ENCODE measurements around the gene LCN1. TPM values are rescaled to one million over a fixed set of nuclear protein-coding genes. Genes with fewer than 3 reads are reported as not detected.
"Not testable (repeated sequence)": the region's sequence is repeated elsewhere in the genome, so short reads cannot be mapped to it uniquely, and the experiment has no call there.

Gene LCN1
- total RNA-seq, 1 donor from 2014 or later: not detected

DNA sequence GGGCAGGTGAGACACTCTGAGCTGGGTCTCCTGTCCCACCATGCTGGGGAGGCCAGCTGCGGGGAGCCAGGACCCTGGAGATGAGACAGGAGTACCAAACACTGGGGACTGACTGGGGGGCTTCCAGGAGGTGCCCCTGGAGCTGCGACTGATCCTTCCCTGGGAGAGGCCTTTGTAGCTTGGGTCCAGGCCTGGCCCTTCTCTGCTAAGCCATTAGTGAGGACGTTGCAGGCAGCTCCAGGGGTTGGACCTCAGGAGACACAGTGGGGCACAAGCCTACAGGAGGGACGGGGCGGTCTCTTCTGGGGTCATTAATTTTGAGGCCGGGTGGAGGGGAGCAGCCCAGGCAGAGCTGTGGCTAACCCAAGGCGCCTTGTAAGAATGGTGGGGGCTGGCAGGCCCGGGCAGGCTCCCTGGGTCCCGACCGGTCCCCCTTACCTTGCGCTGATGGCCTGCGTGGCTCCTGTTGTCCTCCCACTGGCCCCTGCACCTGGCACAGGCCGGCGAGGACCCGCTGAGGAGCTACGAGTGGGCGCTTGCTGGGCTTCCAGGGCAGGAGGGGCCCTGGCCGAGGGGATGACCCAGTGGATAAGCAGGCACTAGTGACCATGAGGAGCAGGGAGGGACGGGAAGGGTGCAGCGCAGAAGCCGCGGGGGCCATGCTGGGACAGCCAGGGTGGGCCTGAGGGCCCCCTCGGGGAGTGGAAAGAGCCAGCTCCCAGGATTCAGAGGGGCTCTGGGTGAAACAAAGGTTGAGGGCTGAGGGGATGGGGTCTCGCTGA lies 15.6 kb upstream of the LCN1 start:
- DNase-seq: no peak

DNA sequence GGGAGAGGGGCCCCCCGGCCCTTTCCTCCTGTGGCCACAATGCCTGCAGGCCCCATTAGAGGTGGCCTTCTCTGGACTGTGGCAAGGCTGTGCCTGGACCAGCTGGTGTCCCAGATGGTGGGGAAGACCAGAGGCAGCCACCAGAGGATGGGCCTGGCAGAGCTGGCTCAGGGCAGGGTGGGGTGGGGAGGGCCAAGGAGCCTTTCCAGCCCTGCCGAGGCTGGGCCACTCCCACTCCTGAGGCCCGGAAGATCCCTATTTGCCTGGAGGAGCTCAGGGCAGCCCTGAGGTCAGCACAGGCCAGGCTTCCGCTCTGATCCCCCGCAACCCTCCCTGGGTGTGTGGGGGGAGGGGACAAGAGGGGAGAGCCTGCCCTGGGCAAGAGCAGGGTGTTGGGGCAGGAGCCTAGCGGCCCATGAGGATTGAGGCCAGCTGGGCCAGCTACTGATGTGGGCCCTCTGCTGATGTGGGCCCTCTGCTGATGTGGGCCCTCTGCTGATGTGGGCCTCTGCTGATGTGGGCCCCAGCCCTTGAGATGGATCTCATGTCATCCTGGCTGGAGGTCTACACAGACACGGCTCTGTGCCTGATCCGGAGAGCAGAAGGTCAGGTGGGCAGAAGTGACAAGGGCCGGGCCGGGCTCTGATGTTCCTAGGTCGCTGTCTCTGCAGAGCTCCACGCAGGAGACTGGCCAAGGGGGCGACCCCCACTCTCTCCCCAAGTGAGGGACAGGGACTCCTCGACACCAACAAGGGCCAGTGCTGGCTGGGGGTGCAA lies 14.7 kb upstream of the LCN1 start:
- no peak for DNase-seq

DNA sequence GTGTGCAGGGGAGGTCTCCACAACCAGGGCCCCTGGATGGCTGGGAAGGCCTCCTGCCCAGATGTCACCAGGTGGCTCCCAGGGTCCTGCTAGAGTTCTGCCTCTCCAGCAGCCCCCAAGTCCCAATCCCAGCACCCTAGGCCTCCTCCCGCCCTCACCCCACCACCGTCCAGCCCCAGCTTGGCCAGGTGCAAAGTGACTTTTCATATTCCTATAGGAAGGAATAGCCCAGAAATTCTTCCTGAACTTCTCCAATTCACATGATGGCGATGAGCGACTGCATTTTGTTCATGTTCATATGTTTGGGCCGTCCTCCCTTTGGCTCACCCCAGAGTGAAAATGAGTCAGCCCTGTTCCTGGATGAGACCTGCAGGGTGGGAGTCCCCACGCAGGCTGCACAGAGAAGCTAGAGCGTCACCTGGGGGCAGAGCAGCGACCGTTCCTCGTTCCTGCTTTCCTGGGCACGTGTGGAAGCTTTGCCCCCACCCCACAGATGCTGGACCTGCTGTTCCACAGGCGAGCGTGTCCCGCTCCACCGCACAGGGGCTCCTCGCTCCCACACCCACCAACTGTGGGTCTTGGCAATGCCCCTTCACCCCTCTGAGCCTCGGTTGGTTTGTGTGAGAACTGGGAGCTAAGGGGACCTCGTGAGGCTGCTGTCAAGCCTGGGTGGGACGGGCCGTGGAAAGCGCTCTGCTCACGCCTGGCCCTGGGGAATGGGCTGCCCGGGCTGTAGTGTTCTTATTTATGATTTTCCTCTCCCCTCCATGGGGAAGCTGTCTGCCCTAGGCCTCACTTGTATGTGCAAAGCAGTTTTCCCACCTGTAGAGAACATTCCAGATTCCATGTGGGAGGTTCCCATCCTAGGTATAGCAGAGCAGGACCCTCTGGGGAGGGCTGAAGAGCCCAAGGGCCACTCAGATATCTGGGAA lies 13.9 kb upstream of the LCN1 start:
- no peak for DNase-seq

DNA sequence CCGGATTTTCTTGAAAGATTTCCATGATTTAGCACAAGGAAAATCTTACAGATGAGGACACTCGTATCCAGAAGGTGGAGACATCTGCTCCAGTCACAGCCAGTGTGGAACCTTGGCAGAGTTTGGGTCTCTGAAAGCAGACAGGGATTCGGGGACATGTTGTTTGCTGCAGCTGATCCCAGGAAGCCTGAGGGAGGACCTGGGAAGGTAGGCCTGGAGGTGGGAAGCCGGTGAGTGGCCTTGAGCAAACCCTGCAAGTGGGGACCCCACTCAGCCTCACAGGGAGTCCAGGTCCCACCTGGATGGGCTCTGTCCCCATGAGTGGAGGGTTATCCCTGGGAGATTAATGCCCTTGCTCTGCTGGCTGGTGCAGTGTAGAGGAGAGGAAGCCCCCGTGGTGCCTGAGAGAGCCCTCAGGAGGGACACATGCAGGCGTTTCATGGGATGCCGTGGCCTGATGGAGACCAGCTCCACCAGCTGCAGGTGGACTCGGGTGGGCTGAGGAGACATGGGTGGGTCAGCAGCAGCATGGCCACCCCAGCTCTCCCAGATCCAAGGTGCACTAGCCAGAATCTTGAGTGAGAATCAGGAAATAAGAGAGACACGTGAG lies 12.9 kb upstream of the LCN1 start:
- DNase-seq: no peak

DNA sequence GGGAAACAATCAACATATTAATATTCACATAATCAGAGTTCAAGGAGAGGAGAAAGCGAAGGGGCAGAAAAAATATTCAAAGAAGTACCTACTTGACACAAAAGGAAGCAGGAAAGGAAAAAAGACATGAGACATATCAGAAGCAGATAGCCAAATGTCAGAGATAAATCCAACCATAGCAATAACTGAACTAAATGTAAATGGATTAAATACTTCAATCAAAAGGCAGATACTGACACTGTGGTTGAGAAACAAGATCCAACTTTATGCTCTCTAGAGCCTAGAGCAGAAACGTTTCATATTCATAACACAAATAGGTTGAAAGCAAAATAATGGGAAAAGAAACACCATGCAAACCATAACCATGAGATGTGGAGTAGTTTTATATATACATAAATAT lies 11.8 kb upstream of the LCN1 start:
- no peak for DNase-seq

DNA sequence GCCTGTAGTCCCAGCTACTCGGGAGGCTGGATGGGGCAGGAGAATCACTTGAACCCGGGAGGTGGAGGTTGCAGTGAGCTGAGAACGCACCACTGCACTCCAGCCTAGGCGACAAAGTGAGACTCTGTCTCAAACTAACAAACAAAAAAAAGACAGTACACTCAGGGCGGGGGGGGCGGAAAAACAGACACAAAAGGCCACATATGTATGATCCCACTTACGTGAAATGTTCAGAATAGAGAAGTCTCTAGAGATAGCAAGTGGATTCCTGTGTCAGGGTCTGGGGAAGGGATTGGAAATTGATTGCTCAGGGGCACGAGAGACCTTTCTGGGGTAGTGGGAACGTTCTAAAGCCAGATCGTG lies 9.0 kb upstream of the LCN1 start:
- no peak for DNase-seq

DNA sequence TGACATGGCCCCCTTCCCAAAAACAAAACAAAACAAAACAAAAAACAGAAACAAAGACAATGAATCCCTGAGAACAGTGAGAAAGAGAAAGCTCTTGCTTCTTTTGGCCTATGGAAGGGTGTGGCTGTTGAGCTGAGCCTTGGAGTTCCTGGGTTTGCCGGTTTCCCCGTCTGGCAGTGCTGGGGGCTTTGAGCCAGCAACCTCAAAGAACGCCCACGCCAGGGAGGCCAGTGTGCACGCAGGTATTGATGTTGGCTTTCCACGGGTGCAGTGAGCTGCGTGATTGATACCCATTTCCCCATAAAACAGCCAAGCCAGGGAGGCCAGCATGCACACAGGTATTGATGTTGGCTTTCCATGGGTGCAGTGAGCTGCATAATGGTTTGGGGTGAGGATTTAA lies 8.3 kb upstream of the LCN1 start:
- DNase-seq: no peak

DNA sequence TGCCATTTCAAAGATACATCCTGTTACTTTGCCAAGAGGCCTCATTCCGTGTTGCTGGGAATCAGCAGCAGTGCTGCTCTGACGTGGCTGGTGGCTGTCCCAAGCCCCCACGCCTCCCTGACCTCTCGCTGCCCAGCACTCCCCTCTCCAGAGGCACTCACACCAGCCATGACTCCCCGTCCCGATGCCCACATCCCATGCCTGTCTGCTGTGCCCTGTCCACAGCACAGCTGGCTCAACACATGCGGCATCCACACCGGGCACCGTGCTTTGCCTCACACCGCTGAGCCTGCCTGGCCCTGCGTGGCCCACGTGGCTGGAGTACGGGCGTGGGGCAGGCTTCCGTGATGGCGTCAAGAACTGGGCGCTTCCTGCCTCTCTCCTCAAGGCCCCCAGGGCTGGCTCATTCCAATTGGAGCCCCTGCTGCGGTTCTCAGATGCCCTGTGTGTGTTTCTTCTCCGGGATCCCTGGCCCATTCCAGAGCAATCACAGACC lies 7.8 kb upstream of the LCN1 start:
- no peak for DNase-seq

DNA sequence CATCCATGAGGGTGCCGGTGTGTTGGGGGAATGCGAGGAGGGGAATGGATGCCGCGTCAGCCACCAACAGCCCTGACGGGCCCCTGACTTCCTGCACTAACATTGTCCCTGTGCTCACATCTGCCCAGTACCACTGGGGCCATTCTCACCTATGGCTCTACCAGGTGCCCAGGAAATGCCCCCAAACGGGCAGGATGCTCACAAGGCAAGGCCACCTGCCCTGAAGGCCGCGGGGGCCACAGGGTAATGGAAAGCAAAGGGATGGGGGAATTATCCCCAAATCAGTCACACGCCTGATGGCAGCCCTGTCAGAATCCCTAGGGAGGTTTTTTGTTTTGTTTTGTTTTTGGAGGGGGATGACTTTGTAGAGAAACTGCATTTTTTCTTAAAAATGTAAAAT lies 7.3 kb upstream of the LCN1 start:
- DNase-seq: not testable (repeated sequence)

DNA sequence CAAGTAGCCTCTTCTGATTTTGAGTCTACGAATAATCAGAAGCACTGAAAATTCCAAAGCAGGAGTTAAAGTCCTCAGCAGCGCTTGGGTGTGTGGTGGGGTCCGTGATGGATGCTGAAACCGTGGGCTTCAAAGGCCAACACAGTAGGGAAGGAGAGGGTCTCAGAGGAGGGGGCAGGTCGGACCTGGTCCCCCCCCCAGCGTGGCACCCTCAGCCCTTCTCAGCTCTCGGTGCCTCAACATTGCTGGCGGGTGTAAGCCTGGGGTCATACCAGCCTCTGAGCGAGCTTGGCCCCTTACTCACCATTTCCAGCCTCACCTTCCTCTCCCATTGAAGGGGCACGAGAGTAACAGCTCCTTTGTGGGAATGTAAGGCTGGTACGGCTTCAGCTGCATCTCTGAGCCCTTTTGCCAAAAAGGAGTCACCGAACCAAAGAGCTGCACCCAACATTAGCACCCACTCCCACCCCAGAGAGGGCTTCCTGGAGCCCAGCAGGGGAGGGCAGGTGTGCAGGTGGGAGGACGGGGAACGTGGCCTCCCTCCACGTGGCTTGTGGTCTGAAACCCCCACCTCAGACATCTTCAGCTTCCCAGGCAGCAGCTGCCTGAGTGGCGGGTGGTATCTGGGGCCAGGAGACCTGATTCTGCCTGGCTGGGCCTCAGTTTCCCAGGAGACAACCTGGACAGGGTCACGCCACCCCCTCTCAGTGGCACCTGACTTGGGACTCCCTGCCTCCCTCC lies 6.7 kb upstream of the LCN1 start:
- DNase-seq: no peak

DNA sequence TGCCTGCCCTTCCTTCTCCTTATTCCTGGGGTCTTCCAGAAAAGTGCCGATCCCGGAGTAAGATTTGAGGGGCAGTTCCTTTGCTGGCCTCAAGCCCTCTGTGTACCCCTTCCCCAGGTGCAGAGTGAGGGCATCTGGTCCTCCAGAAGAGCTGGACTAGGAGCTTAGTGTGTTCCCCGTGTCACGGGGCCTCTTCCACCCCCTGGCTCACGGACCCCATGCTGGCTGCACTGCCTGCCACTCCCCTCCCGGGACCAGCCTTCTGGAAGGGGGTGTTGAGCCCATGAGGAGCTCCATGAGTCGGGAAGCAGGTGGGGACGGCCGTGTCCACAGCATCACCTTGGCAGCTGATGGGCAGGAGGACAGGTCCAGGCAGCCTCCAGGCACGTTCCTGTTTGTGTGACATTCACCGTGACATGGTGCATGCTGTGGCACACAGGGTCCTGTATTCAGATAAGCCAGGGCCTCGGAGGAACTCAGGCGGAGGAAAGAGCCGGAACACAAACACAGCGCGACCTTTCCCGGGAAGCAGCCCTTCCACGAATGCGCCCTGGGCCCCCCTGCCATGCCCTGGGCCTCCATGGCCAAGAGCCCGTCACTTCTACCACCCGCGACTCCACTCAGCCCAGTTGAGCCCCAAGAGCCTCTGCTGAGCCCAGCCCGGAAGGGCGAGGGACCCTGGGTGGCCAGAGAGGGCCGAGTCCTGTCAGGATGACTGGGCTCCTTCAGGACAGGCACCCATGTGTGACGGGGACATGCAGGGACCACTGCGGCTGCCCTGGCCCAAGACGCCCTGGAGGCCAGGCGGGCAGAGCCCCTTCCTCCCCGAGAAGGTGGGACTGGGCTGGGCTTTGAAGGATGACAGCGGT lies 5.9 kb upstream of the LCN1 start:
- no peak for DNase-seq

DNA sequence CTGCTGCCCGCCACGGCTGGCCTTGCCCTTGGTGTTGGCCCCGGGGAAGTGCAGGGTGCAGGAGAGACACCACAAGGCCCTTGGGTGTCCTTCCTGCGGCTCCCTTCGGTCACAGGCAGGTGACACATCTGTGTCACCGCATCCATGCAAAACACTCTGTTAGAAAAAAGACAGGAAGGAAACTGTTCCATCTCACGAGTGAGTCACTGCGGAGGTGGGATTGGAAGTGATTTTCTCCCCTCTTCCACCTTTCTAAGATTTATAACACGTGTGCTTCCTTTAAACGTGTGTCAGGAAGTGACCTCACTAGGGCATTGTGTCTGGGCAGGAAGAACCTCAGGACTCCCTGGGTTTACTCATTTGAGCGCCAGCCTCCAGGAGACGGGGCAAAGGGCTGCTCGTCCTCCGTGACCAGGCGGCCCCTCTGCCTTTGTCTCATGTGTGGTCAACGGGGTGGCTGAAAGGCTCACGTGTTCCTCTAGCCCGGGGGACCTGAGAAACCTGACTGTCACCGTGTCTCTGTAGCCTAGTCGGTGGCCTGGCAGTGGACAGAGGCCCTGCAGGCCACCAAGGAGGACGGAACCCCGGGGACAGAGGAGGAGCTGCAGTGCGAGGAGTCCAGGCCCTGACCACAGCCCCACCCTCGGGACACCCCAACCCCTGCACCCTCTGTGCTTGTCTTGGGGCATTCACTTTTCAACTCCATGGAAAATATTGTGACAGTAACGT lies 4.9 kb upstream of the LCN1 start:
- no peak for DNase-seq

DNA sequence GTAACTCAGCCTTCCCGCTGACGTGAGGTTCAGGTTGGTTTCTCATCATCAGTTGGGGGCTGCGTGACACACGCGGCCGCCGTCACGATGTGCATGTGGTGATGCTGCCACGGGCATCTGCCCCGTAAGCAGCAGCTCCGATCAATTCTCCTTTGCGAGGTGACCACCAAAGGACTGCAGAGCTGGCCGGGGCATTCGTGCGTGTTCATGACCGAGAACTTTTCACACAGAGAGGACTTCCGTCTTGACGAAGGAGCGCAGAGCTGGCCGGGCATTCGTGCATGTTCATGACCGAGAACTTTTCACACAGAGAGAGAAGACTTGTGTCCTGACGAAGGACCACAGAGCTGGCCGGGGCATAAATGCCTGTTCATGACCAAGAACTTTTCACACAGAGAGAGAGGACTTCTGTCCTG lies 3.8 kb upstream of the LCN1 start:
- no peak for DNase-seq

DNA sequence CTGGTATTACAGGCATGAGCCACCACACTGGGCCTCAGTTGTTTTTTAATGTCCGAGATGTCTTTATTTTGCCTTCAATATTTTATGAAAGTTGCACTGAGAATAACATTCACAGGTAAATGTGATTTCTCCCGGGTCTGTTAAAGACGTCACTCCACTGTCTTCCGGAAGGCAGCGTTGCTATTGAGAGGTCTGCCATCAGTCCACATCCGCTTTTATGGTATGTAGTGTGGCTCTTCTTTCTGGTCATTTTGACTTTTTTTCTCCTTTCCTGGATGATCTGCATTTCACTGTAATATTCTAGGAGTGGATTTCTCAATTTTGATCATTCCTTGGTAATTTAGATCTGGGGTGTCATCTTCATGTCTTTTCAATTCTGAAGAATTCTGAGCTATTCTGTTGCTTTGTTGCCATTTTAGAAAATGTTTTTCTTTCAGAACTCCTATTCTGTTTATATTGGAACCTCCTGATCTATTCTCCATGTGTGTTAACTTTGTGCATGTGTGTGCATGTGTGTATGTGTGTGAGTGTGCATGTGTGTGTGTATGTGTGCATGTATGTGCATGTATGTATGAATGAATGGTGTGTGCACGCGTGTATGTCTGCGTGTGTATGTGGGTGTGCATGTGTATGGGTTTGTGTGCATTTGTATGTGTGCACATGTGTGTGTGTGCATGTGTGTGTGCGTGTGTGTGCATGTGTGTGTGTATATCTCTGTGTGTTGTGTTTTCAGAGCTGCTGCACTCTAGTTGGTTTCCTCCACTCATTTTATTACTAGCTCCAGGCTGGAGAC lies 1.9 kb upstream of the LCN1 start:
- DNase-seq: no peak

DNA sequence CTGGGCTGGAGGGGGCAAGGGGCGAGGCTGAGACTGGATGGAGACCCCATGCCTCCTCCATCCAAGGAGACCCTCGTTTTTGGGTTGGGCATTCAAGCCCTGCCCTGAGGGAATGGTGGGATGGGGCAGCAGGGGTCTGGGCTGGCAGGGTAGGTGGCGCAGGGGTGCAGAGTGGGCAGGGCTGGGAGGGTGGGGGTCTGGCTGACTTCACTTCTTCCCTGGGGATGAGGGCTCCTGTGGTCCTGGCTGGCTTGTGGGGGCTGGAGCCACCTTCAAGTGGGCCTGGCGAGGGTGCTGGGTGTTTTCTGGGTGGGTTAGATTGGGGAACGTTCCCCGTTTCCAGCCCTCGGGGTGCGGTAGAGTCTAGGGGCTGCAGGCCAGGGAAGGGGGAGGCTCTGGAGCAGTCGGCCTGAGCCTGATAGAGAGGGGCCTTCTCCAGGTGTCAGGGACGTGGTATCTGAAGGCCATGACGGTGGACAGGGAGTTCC lies 412 bp downstream of the LCN1 start:
- no peak for DNase-seq

DNA sequence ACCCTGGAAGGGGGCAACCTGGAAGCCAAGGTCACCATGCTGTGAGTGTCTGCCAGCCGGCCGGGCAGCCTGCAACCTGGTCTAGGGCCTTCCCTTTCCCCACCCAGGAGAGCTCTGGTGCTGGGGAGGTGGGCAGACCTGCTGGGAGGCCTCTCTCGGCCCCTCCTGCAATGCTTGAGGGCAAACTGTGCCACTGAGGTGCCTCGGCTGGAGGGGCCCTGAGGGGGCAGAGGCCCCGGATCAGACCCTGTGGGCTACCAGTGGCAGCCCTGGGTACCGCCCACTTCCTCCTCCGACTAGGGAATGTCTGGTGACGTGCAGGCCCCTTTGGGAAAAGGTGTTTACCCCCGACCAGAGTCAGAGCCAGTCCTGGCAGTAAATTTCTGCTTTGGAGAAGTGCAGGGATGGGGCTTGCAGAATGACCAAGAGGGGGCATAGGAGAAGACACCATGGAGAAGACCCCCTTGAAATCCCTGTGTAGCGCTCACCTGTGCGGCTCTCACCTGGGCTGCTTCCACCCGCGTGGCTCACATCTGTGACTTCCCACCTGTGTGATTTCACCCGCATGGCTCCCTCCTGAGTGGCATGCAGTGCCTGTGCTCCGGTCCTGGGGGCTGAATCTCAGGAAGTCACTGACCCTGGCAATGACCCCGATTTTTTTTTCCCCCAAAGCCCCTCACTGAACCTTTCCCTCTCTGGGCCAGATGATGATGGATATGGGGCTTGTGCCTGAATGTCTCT lies 1.1 kb downstream of the LCN1 start:
- no peak for DNase-seq

DNA sequence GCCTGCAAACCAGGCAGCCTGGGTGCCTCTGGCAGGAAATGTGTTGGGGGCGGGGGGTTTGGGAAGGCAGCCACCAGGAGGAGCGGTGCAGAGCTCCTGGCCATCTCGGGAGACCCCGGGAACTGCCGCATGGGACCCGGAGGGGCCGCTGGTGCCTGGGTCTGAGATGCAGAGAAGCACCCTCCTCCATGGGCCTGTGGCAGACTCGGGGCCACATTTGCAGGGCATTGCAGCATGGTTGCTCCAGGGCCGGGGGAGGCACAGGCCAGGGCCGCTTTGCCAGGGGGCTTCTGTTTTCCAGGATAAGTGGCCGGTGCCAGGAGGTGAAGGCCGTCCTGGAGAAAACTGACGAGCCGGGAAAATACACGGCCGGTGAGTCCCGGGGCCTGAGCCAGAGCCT lies 1.7 kb downstream of the LCN1 start:
- no peak for DNase-seq

DNA sequence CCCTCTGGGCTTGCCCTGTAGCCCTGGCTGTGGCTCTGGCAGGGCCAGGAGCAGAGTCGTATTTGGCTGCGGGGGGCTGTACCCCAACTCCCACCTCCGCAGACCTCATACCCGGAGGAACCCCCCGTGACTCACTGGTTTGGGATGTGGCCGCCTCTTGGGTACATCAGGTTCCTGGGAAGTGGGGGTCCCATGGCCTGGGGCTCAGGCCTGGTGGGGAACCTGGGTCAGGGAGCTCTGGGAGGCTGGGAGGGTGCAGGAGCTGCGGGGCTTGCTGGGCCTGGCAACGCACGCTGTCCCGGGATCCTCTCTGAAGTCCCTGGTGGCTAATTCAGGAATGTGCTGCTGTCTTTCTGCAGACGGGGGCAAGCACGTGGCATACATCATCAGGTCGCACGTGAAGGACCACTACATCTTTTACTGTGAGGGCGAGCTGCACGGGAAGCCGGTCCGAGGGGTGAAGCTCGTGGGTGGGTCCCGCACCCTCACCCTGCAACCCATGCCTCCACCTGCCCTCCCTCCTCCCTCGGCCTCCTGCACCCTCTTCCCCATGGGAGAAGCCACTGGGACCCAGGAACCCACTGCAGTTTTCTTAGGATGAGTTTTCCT lies 2.4 kb downstream of the LCN1 start:
- no peak for DNase-seq
